ENCODE results near the gene XRCC3. TPM values are rescaled to one million over a fixed set of nuclear protein-coding genes. Genes with fewer than 3 reads are reported as not detected.
"Not testable (repeated sequence)": the region's sequence is repeated elsewhere in the genome, so short reads cannot be mapped to it uniquely, and the experiment has no call there.

XRCC3 gene
- total RNA-seq, 2 experiments from 2014 or later: 43.7 to 46.9 TPM

- ChIA-PET POLR2A (interaction anchor here (0.6 kb wide), 1 partner anchor 9 kb away, joined by 3 read pairs; no protein-coding TSS in a partner anchor), CTCF (interaction anchor here (2.8 kb wide), 1 partner anchor 15 kb away, joined by 12 read pairs; no protein-coding TSS in a partner anchor)
- DNase-seq: no peak
- H3K27me3 Mint-ChIP-seq: no peaks in the 10 kb centered on the region
- no peaks in the 10 kb centered on the region for H3K4me1 Mint-ChIP-seq
- ATAC-seq: no peak
- no peak overlapping the region for H3K27ac Mint-ChIP-seq
- peaks cover 5% of the 10 kb centered on the region for H3K36me3 Mint-ChIP-seq (ENCODE audit: low read depth)
- no peak overlapping the region for H3K4me3 Mint-ChIP-seq
- no peaks in the 10 kb centered on the region for H3K9me3 Mint-ChIP-seq (ENCODE audit: low read depth)
- intact Hi-C loops (cut with DNase I, micrococcal nuclease): no loop called here
Observed at GRCh38 chr14:103695296-103696069, 19.8 kb downstream of the XRCC3 start.

GRCh38 chr14:103694572-103695026 is 20.7 kb downstream of the XRCC3 start:
- peaks cover 7% of the 10 kb centered on the region for H3K36me3 Mint-ChIP-seq (ENCODE audit: low read depth)
- H3K27me3 Mint-ChIP-seq: no peaks in the 10 kb centered on the region
- H3K9me3 Mint-ChIP-seq (ENCODE audit: low read depth): no peaks in the 10 kb centered on the region
- DNase-seq (no peak), ATAC-seq (no peak)
- ChIA-PET POLR2A (no interaction called here), CTCF (interaction anchor here (2.8 kb wide), 1 partner anchor 14 kb away, joined by 12 read pairs; no protein-coding TSS in a partner anchor)
- H3K4me3 Mint-ChIP-seq: no peak overlapping the region
- no peak overlapping the region for H3K27ac Mint-ChIP-seq
- intact Hi-C loops (cut with DNase I, micrococcal nuclease): loop anchor here in 1 of 2 experiments (5.0 kb wide), 1 partner anchor 82 kb away; no protein-coding TSS in a partner anchor
- no peaks in the 10 kb centered on the region for H3K4me1 Mint-ChIP-seq

- ATAC-seq: no peak
- CTCF ChIA-PET: interaction anchor here (0.7 to 2.8 kb wide), 2 partner anchors 9 to 13 kb away, joined by 3 to 12 read pairs; no protein-coding TSS in a partner anchor
- DNase-seq: no peak
Observed at GRCh38 chr14:103693515-103693914, 21.7 kb downstream of the XRCC3 start.

GRCh38 chr14:103692871-103693270 is 22.4 kb downstream of the XRCC3 start:
- POLR2A ChIA-PET: no interaction called here
- peaks cover 11% of the 10 kb centered on the region for H3K36me3 Mint-ChIP-seq (ENCODE audit: low read depth)

More at GRCh38 chr14:103693515-103693914, 21.7 kb downstream of the XRCC3 start:
- POLR2A ChIA-PET: interaction anchor here (0.7 kb wide), 1 partner anchor 48 kb away, joined by 9 read pairs; no protein-coding TSS in a partner anchor
- Mint-ChIP-seq H3K4me3 (no peak overlapping the region), H3K27ac (no peak overlapping the region), H3K9me3 (ENCODE audit: low read depth) (no peaks in the 10 kb centered on the region), H3K4me1 (no peaks in the 10 kb centered on the region), H3K27me3 (no peaks in the 10 kb centered on the region), H3K36me3 (ENCODE audit: low read depth) (peaks cover 11% of the 10 kb centered on the region)
- intact Hi-C loops (cut with DNase I, micrococcal nuclease): loop anchor here in 1 of 2 experiments (5.0 kb wide), 1 partner anchor 81 kb away; no protein-coding TSS in a partner anchor

GRCh38 chr14:103692159-103692558 is 23.1 kb downstream of the XRCC3 start:
- Mint-ChIP-seq H3K27me3 (no peaks in the 10 kb centered on the region), H3K4me1 (no peaks in the 10 kb centered on the region), H3K27ac (no peak overlapping the region), H3K9me3 (ENCODE audit: low read depth) (no peaks in the 10 kb centered on the region), H3K36me3 (ENCODE audit: low read depth) (peaks cover 11% of the 10 kb centered on the region), H3K4me3 (no peak overlapping the region)
- ATAC-seq (no peak), DNase-seq (no peak)
- ChIA-PET CTCF (no interaction called here), POLR2A (no interaction called here)
- intact Hi-C loops (cut with DNase I, micrococcal nuclease): loop anchor here in 1 of 2 experiments (5.0 kb wide), 1 partner anchor 80 kb away; no protein-coding TSS in a partner anchor

More at GRCh38 chr14:103692871-103693270, 22.4 kb downstream of the XRCC3 start:
- CTCF ChIA-PET: interaction anchor here (0.7 to 2.8 kb wide), 2 partner anchors 10 to 13 kb away, joined by 3 to 12 read pairs; no protein-coding TSS in a partner anchor
- ATAC-seq (no peak), DNase-seq (no peak)
- Mint-ChIP-seq H3K4me3 (no peak overlapping the region), H3K4me1 (no peaks in the 10 kb centered on the region), H3K27me3 (no peaks in the 10 kb centered on the region), H3K27ac (no peak overlapping the region), H3K9me3 (ENCODE audit: low read depth) (no peaks in the 10 kb centered on the region)
- intact Hi-C loops (cut with DNase I, micrococcal nuclease): loop anchor here in 1 of 2 experiments (5.0 kb wide), 1 partner anchor 81 kb away; no protein-coding TSS in a partner anchor

GRCh38 chr14:103691655-103692054 is 23.6 kb downstream of the XRCC3 start:
- intact Hi-C loops (cut with DNase I, micrococcal nuclease): loop anchor here in 1 of 2 experiments (5.0 kb wide), 1 partner anchor 79 kb away; no protein-coding TSS in a partner anchor
- H3K4me3 Mint-ChIP-seq; H3K9me3 Mint-ChIP-seq (ENCODE audit: low read depth); DNase-seq; POLR2A ChIA-PET; H3K27ac Mint-ChIP-seq; H3K4me1 Mint-ChIP-seq; ATAC-seq; H3K27me3 Mint-ChIP-seq: not testable (repeated sequence)
- CTCF ChIA-PET: interaction anchor here (0.5 to 0.6 kb wide), 2 partner anchors 265 to 1388 kb away, joined by 3 to 4 read pairs; no protein-coding TSS in a partner anchor
- H3K36me3 Mint-ChIP-seq (ENCODE audit: low read depth): peaks cover 15% of the 10 kb centered on the region

GRCh38 chr14:103690332-103690731 is 24.9 kb downstream of the XRCC3 start:
- DNase-seq (no peak), ATAC-seq (no peak)
- Mint-ChIP-seq H3K27me3 (no peaks in the 10 kb centered on the region), H3K4me3 (no peak overlapping the region), H3K36me3 (ENCODE audit: low read depth) (peaks cover 20% of the 10 kb centered on the region), H3K9me3 (ENCODE audit: low read depth) (no peaks in the 10 kb centered on the region), H3K27ac (no peak overlapping the region), H3K4me1 (no peaks in the 10 kb centered on the region)
- ChIA-PET POLR2A (no interaction called here), CTCF (interaction anchor here (0.6 kb wide), 1 partner anchor 84 kb away, joined by 3 read pairs; no protein-coding TSS in a partner anchor)
- intact Hi-C loops (cut with DNase I, micrococcal nuclease): loop anchor here in 1 of 2 experiments (5.0 kb wide), 1 partner anchor 78 kb away; no protein-coding TSS in a partner anchor

- no peaks in the 10 kb centered on the region for H3K27me3 Mint-ChIP-seq
- POLR2A ChIA-PET: no interaction called here
- intact Hi-C loops (cut with DNase I, micrococcal nuclease): no loop called here
- CTCF ChIA-PET: interaction anchor here (0.7 kb wide), 1 partner anchor 185 kb away, joined by 3 read pairs; no protein-coding TSS in a partner anchor
- no peaks in the 10 kb centered on the region for H3K4me1 Mint-ChIP-seq
- H3K4me3 Mint-ChIP-seq: no peak overlapping the region
- DNase-seq (no peak), ATAC-seq (no peak)
- H3K9me3 Mint-ChIP-seq (ENCODE audit: low read depth): no peaks in the 10 kb centered on the region
- peaks cover 20% of the 10 kb centered on the region for H3K36me3 Mint-ChIP-seq (ENCODE audit: low read depth)
- no peak overlapping the region for H3K27ac Mint-ChIP-seq
Observed at GRCh38 chr14:103688906-103689902, 26.0 kb downstream of the XRCC3 start.

- Mint-ChIP-seq H3K9me3 (ENCODE audit: low read depth) (no peaks in the 10 kb centered on the region), H3K27me3 (no peaks in the 10 kb centered on the region), H3K4me3 (no peak overlapping the region), H3K36me3 (ENCODE audit: low read depth) (peaks cover 15% of the 10 kb centered on the region), H3K27ac (no peak overlapping the region), H3K4me1 (no peaks in the 10 kb centered on the region)
- DNase-seq (no peak), ATAC-seq (no peak)
- intact Hi-C loops (cut with DNase I, micrococcal nuclease): no loop called here
- ChIA-PET CTCF (interaction anchor here (0.7 kb wide), 1 partner anchor 184 kb away, joined by 3 read pairs; no protein-coding TSS in a partner anchor), POLR2A (interaction anchor here (0.6 kb wide), 1 partner anchor 137 kb away, joined by 3 read pairs; no protein-coding TSS in a partner anchor)
Observed at GRCh38 chr14:103688441-103688840, 26.8 kb downstream of the XRCC3 start.

GRCh38 chr14:103687712-103688111 is 27.5 kb downstream of the XRCC3 start:
- Mint-ChIP-seq H3K27me3 (no peaks in the 10 kb centered on the region), H3K9me3 (ENCODE audit: low read depth) (no peaks in the 10 kb centered on the region), H3K36me3 (ENCODE audit: low read depth) (peaks cover 20% of the 10 kb centered on the region), H3K4me1 (no peaks in the 10 kb centered on the region), H3K27ac (no peak overlapping the region), H3K4me3 (no peak overlapping the region)
- ChIA-PET POLR2A (no interaction called here), CTCF (no interaction called here)
- intact Hi-C loops (cut with DNase I, micrococcal nuclease): no loop called here
- no peak for DNase-seq
- no peak for ATAC-seq
